HG02678 (cell line): ENCODE results near the gene GBP6.
"Not testable (repeated sequence)": the region's sequence is repeated elsewhere in the genome, so short reads cannot be mapped to it uniquely, and the experiment has no call there.

ENCODE experiments used
- ATAC-seq: cut with Tn5 transposase; IDR thresholded peaks from one replicate; pipeline ENCODE4 v1.9.1; 2021; ENCODE audit warnings: mild to moderate bottlenecking, moderate library complexity; ENCODE audit not compliant: unreplicated experiment

GBP6 gene

DNA sequence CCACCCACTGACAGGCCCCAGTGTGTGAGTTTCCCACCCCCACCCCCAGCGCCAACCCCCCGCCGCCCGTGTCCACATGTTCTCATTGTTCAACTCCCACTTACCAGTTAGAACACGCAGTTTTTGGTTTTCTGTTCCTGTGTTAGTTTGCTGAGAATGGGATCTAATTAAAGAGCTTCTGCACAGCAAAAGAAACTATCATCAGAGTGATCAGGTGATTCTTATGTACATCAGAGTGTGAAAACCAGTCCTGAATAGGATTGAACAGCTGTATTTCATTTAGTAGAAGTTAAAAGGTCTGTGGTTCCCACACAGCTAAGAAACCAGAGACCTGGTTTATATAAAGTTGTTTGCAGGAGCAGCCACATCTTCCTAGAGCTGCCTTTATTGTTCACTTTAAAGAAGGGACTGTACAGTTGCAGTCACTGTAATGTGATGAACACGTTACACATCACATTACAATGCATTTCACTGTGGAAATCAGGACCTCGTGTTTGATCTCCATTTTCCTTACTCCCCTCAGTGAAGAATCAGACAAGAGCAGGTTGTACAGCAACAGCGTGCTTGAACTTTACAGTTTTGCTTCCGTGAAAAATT is 1.2 kb downstream of the GBP6 start:
- ATAC-seq, result no peak

GRCh38 chr1:89367221-89367620 is 3.4 kb downstream of the GBP6 start:
- no peak for ATAC-seq

DNA sequence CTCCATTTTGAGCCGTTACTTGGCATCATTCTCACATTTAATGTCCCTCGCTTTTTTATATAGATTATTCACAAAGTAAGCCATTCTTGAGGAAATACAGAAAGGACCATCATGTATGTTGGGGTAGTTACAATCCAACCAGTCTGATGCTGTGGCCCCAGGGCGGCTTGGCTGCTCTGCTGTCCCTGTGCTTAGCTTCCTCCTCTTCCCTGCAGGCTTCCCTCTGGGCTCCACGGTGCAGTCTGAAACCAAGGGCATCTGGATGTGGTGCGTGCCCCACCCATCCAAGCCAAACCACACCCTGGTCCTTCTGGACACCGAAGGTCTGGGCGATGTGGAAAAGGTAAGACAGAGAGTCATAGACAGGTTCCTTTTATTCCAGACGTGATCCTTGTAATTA is 5.5 kb downstream of the GBP6 start:
- ATAC-seq, result no peak

DNA sequence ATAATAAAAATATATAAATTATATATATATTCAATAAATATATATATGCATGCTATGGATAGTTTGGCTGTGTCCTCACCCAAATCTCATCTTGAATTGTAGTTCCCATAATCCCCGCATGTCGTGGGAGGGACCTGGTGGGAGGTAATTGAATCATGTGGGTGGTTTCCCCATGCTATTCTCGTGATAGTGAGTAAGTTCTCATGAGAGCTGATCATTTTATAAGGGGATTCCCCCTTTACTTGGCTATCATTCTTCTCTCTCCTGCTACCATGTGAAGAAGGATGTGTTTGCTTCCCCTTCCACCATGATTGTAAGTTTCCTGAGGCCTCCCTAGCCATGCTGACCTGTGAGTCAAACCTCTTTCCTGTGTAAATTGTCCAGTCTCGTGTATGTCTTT is 10.0 kb downstream of the GBP6 start:
- ATAC-seq, result not testable (repeated sequence)

DNA sequence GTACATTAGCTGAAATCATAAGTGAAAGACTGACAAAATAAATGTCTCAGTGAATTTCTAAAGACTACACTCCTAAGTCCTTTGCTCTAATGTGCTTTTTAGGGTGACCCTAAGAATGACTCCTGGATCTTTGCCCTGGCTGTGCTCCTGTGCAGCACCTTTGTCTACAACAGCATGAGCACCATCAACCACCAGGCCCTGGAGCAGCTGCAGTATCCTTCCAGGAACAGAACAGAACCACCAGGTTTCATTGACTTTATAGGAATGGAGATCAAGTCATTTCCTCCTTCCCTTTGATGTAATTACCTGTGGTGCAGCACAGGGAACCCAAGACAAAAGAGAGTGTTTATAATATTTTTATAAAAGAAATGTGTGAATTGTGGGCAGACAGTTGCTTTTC is 14.1 kb downstream of the GBP6 start:
- no peak for ATAC-seq

DNA sequence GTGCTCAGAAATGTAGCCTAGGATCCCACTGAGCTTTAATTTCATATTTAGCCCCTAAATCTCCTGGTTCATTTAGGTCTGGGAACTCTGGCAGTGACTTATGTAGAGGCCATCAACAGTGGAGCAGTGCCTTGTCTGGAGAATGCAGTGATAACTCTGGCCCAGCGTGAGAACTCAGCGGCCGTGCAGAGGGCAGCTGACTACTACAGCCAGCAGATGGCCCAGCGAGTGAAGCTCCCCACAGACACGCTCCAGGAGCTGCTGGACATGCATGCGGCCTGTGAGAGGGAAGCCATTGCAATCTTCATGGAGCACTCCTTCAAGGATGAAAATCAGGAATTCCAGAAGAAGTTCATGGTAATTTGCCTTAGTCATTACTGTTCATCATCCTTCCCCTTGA is 17.8 kb downstream of the GBP6 start:
- no peak for ATAC-seq

- no peak for ATAC-seq
These were observed 18.6 kb downstream of the GBP6 start for GRCh38 chr1:89382479-89382878.

- ATAC-seq, result no peak
These were observed 19.3 kb downstream of the GBP6 start for GRCh38 chr1:89383185-89383584.

GRCh38 chr1:89390707-89391106 is 26.8 kb downstream of the GBP6 start:
- ATAC-seq, result no peak

DNA sequence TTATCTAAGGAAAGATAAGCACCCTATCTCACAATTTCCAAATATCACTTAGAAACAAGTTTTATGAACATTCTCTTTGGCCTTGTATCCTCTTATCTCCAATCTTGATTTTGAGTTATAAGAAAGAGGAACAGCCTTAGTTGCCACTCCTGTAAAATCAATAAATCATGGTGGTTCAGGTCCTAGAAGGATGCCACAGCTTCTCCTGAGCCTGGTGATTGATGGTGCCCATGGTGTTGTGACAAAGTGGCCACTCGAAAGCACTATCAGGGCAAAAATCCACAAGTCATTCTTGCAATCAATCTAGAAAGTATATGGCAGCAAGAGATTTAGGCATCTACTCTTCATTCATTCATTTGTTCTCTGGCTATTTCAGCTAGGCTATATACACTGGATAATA is 27.8 kb downstream of the GBP6 start:
- ATAC-seq, result no peak

DNA sequence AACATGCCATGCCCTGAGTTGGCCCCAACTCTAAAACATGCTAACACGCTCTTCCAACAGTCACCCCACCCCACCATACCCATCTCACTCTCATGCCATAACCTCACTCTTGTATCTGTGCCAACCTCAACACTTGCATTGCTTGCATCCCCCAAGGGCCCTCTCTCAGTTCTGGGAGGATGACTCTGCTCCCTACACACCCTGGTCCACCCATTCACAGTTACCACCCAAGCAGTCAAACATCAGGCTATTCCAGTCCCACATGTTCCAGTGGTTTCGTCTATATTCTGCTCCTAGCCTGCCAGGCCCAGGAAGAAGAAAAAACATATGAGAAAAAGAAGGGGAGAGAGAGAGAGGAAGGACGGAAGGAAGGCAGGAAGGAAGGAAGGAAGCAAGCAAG is 31.0 kb downstream of the GBP6 start:
- ATAC-seq, result no peak

GRCh38 chr1:89396902-89397301 is 33.0 kb downstream of the GBP6 start:
- ATAC-seq, result no peak

DNA sequence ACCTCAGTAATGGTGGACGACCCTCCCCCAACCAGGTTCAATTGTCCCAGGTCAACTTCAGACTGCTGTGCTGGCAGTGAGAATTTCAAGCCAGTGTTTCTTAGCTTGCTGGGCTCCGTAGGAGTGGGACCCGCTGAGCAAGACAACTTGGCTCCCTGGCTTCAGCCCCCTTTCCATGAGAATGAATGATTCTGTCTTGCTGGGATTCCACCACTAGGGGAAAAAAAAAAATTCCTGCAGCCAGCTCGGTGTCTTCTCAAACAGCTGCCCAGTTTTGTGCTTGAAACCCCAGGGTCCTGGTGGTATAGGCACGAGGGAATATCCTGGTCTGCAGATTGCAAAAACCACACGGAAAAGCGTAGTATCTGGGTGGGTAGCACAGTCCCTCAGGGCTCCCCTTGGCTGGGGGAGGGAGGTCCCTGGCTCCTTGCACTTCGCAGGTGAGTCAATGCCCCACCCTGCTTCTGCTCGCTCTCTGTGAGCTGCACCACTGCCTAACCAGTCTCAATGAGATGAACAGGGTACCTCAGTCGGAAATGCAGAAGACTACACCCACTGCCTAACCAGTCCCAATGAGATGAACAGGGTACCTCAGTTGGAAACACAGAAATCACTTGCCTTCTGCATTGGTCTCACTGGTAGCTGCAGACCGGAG is 41.5 kb downstream of the GBP6 start:
- no peak for ATAC-seq

GRCh38 chr1:89407360-89407759 is 43.5 kb downstream of the GBP6 start:
- no peak for ATAC-seq

DNA sequence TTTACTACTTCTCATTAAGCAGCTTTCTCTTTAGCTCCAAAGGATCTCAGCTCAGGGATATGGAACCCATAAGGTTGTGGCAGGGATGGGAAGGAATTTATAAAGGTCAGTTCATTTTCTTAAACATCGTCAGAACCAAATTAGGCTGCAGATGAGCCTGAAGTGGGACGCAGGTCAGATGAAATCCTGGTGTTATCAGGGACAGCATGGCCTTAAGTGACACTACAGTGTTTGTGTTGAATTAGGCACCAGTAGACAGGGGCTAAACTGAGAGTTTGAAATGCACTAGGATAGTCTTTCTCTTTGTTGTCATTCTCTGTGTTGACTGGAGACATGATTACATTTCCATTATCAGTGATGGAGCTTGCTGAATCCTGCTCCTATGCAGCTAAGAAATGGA is 43.9 kb downstream of the GBP6 start:
- not testable (repeated sequence) for ATAC-seq

DNA sequence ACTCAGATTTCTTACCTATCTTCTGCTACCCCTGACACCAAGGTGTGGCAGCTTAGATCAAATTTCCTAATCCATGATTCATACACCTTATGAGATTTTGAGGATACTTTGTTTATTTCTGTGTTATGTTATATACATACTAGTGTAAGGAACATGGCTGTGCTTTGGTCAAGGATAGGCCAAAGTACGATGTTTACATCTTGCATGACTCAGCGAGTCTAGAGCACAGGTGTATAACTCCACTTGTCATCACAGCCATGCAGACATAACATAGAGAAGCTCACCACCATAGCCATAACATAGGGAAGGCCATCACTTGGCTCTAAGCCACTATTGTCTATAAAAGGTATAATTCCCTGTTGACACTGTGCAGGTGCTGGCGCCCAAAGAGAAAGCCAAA is 61.2 kb downstream of the GBP6 start:
- ATAC-seq, result no peak

GRCh38 chr1:89429062-89429461 is 65.2 kb downstream of the GBP6 start:
- no peak for ATAC-seq

DNA sequence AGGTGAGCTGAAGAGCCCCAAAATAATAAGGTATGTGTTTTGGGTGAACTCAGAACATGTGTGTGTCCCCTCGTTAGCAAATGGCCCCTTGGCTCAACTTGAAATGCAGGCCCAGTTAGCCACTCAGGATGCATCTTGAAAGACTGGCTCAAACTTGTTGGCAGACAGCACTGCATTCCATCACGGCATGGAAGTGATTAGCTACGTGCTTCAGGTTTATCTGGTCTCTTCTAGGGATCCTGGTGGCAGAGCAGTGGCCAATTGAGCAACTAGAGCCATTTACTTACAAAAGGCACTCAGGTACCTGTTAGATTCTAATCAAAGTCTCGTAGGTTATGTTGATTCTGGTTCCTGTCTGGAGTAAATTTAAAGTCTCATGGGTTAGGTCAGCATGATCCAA is 65.8 kb downstream of the GBP6 start:
- ATAC-seq, result not testable (repeated sequence)

GRCh38 chr1:89433421-89433820 is 69.6 kb downstream of the GBP6 start:
- no peak for ATAC-seq

DNA sequence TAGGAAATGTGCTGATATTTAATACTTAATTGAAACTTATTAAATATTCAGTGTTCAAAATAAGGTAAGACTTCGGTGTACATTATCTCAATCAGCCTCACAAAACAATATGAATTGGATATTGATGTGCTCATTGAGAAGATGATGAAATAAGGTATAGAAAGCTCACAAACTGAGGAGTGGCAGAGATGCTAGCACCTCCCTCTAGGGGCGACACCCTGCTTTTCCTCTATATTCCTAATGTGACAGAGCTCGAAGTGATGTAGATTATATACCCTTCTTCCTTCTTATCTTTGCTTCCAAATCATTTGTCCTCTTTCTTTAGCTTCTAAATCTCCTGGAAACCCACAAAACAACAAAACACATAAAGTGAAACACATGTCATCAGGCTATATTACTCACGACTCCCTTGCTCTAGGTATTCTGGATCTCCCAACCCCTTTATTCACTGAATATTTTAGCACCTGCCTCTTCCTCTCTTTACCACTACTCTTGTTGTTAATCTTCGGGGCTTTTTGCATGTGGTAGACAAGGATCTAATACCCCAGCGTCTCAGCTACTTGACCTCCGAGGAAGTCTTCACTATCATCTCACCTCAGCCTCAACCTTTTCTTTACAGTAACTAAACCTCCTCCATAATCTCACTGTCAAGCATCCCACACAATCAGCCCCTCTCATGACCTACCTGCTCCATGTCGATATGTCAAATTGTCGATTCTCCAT is 70.4 kb downstream of the GBP6 start:
- not testable (repeated sequence) for ATAC-seq
